Thyroid gland (tissue), 4 donors: ENCODE results near the gene KCNJ5. TPM values are rescaled to one million over a fixed set of nuclear protein-coding genes. Genes with fewer than 3 reads are reported as not detected.

Experiments
- DNase-seq, 2 donors: peaks; one replicate each; pipeline ENCODE4 v3.0.0-alpha.2; 2019
- H3K27ac ChIP-seq, 3 donors: fragments of 200-600 bp; sonication (generic); 1 replicate in 2 of 3; 2 replicates in 1 of 3; pipeline ENCODE4 v1.5.1; 2016 to 2019; ENCODE audit warnings: mild to moderate bottlenecking in 1 of 3, moderate library complexity in 1 of 3
- H3K27me3 ChIP-seq: fragments of 200-600 bp; sonication (generic); one replicate; pipeline ENCODE4 v1.5.1; 2019
- H3K36me3 ChIP-seq, 2 donors: fragments of 200-600 bp; sonication (generic); one replicate each; pipeline ENCODE4 v1.5.1; 2016 to 2019
- H3K4me1 ChIP-seq, 2 donors: fragments of 200-600 bp; sonication (generic); one replicate each; pipeline ENCODE4 v1.5.1; 2017 to 2019
- H3K4me3 ChIP-seq, 3 donors: fragments of 200-600 bp; sonication (generic); replicated peaks in 1 of 3; 1 replicate in 2 of 3; 2 replicates in 1 of 3; pipeline ENCODE4 v1.5.1; 2016; ENCODE audit warnings: mild to moderate bottlenecking in 1 of 3
- H3K9me3 ChIP-seq: fragments of 200-600 bp; sonication (generic); one replicate; pipeline ENCODE4 v1.5.1; 2017
- POLR2A ChIP-seq, 2 donors: fragments of 450-650 bp; IDR thresholded peaks; one replicate each; pipeline ENCODE4 v1.6.1; 2017; ENCODE audit warnings: antibody characterized with exemption in 2 of 2, mild to moderate bottlenecking in 2 of 2, moderate library complexity in 1 of 2
- WGBS, 2 donors: methylation state at CpG; one replicate each; pipeline ENCODE4 v1.1.5; 2017; 5-methylcytosine and 5-hydroxymethylcytosine counted together
- intact Hi-C: fragments of 100-400 bp; cut with DNase I; formaldehyde crosslinking; loops from one replicate; pipeline ENCODE4 v1.15.1; 2023
- total RNA-seq, 4 donors: library from RNA; depleted of rRNA; stranded (reverse); fragments of >200 nt; gene quantifications; one replicate each; pipeline ENCODE4 v1.2.3, GENCODE V29; 2016
- TF ChIP-seq, protein P1 (sequence below), 6 experiments: fragments of 200-600 bp in 3 of 6; fragments of 450-650 bp in 3 of 6; sonication (generic) in 3 of 6; IDR thresholded peaks; one replicate each; pipeline ENCODE4 v1.5.1; 2016 to 2019; ENCODE audit warnings: antibody characterized with exemption in 6 of 6, mild to moderate bottlenecking in 2 of 6, inconsistent platforms in 1 of 6, moderate library complexity in 1 of 6

Gene KCNJ5
- total RNA-seq, 4 donors from 2014 or later, result 0.40 to 2.7 (median 1.2) TPM

DNA sequence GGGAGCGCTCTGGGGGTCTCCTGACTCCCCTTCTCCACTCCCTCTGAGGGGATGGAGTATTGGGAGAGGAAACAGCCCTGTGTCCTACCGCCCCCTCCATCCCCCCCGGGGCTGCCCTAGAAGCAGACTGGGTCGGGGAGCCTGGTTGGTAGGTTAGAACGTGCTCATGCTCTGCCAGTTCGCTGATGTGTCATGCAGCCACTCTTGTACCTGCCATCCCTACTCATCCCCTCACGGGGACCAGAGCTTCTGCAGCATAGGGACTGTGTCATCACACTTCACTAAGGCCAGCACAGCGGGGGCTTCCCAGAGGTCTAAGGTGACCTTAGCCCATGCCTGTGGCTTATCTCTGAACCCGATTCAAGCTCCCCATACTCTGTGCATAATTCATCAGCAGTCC is 28.8 kb upstream of the KCNJ5 start:
- no peak for DNase-seq
- TF ChIP-seq, protein P1, sequence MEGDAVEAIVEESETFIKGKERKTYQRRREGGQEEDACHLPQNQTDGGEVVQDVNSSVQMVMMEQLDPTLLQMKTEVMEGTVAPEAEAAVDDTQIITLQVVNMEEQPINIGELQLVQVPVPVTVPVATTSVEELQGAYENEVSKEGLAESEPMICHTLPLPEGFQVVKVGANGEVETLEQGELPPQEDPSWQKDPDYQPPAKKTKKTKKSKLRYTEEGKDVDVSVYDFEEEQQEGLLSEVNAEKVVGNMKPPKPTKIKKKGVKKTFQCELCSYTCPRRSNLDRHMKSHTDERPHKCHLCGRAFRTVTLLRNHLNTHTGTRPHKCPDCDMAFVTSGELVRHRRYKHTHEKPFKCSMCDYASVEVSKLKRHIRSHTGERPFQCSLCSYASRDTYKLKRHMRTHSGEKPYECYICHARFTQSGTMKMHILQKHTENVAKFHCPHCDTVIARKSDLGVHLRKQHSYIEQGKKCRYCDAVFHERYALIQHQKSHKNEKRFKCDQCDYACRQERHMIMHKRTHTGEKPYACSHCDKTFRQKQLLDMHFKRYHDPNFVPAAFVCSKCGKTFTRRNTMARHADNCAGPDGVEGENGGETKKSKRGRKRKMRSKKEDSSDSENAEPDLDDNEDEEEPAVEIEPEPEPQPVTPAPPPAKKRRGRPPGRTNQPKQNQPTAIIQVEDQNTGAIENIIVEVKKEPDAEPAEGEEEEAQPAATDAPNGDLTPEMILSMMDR (IDR thresholded peaks at IDR 0.05), result no peak
- TF ChIP-seq POLR2A (IDR thresholded peaks at IDR 0.05), result no peak
- Histone ChIP-seq H3K9me3 (no peaks in the 10 kb centered on the region), H3K27me3 (no peaks in the 10 kb centered on the region), H3K36me3 (no peaks in the 10 kb centered on the region), H3K4me1 (peaks cover 24 to 57% of the 10 kb centered on the region in 2 donors), H3K27ac (peak overlapping the region in 2 of 3 donors; percentile 39 to 47), H3K4me3 (no peak overlapping the region)
- intact Hi-C loops, result no loop called here
- 70 to 90% methylated on average over 4 to 9 of the region's 9 CpGs for WGBS, 2 donors

DNA sequence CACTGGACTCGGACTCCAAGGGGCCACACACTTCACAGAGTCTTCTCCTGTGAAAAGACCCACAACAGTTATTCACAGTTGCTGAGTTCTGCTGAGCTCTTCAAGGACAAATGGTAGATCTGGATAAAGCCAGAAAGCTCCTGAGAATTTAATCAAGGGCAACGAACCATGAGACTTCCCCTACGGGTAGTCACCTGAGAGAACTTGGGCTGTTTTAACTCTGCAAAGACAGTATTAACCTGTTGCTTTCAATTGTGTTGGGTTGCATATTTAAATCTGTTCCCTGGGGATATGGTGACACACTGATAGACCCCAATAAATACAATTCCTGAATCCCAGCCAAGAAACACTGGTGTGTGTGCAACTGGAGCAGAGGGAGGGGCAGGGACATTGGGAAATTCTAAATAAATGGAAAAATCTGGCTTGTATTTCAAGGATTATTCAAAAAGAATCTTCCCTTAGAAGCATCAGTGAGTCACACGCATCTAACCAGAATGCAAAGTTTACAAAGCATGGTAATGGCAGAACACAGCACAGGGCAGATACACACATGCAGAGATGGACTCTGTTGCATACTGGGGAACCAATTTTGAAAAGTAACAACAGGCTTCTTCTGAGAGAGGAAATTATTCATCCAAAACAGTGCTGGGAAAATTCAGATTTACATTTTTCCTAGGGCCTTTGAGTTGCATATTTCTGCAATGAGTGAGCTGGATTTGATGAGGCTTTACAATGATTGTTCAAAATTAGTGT is 28.1 kb upstream of the KCNJ5 start:
- H3K9me3 ChIP-seq, result no peaks in the 10 kb centered on the region
- peak; percentile 22 to 43 for DNase-seq
- H3K27ac ChIP-seq, result peak overlapping the region in 2 of 3 donors; percentile 39 to 47
- H3K36me3 ChIP-seq, result no peaks in the 10 kb centered on the region
- 33 to 34% methylated on average over 4 of the region's 4 CpGs for WGBS, 2 donors
- H3K27me3 ChIP-seq, result no peaks in the 10 kb centered on the region
- H3K4me3 ChIP-seq, result no peak overlapping the region
- no peak for TF ChIP-seq POLR2A (IDR thresholded peaks at IDR 0.05)
- TF ChIP-seq, protein P1 (IDR thresholded peaks at IDR 0.05), result no peak
- intact Hi-C loops, result no loop called here
- peaks cover 25 to 59% of the 10 kb centered on the region in 2 donors for H3K4me1 ChIP-seq

DNA sequence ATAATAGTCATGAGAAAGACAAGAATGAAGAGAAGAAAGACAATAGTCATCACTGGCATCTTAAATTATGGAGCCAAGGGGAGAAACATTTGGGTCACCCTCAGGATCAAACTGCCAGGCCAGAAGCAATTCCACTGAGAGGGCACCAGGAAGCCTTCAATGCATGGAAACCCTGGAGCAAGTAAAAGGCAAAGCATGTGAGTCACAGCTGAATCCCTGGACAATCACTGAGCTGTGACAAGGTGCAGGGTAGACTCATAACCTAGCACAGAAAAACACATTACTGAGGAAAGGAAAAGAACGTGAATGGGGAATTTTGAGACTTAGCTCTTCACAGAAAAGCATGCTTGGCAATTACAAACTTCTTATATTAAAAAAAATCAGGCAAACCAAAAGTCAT is 25.7 kb upstream of the KCNJ5 start:
- H3K4me1 ChIP-seq, result peaks cover 25 to 47% of the 10 kb centered on the region in 2 donors

DNA sequence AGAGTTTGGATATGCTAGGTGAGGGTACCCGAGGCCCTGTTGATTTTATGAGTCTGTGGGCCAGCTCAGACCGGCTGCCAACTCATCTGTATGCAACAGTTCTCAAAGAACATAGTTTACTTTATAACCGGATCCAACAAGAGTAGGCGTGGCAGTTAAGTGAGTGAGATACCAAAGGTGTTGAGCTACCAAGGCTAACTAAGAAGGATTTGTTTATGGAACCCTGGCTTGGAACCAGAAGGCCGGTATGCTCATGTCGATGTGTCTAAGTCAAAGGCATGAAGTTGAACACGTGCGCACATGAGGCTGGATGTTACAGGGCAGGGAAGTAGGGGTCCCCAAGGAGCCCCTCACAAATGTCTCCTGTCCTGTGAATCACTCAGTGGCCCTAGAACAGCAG is 23.9 kb upstream of the KCNJ5 start, which contains the start of gene KCNJ1:
KCNJ1 (minus strand) TSS at position 20 of the 400 bp plus-strand sequence. CDS start 27,053 bp downstream, outside the sequence.
- Histone ChIP-seq H3K27me3 (no peaks in the 10 kb centered on the region), H3K4me3 (no peak within 1 kb of the TSS), H3K27ac (peak within 1 kb of the TSS in 2 of 3 donors; percentile 23 to 32), H3K9me3 (no peaks in the 10 kb centered on the region), H3K4me1 (peaks cover 22 to 36% of the 10 kb centered on the region in 2 donors), H3K36me3 (no peaks in the 10 kb centered on the region)
- intact Hi-C loops, result no loop called here
- no peak for DNase-seq
- WGBS, 2 donors, result 56 to 68% methylated on average over 8 of the region's 8 CpGs
- TF ChIP-seq, protein P1 (IDR thresholded peaks at IDR 0.05), result no peak

More for the DNA sequence above, 25.7 kb upstream of the KCNJ5 start:
- no peak for TF ChIP-seq POLR2A (IDR thresholded peaks at IDR 0.05)
- TF ChIP-seq, protein P1 (IDR thresholded peaks at IDR 0.05), result no peak
- no peaks in the 10 kb centered on the region for H3K27me3 ChIP-seq
- H3K36me3 ChIP-seq, result no peaks in the 10 kb centered on the region
- 38 to 56% methylated on average over 1 of the region's 1 CpG for WGBS, 2 donors
- peak; percentile 27 to 28 for DNase-seq
- no peaks in the 10 kb centered on the region for H3K9me3 ChIP-seq
- H3K4me3 ChIP-seq, result no peak overlapping the region
- intact Hi-C loops, result no loop called here
- H3K27ac ChIP-seq, result peak overlapping the region; percentile 8 to 47 (median 32)
